Endothelial cell of umbilical vein (primary cell): ENCODE measurements around the gene RHOC. TPM values are rescaled to one million over a fixed set of nuclear protein-coding genes. Genes with fewer than 3 reads are reported as not detected.
A peak's percentile ranks its signal among the peaks of the same experiment; 100 is the strongest.

Experiments
- BruUV-seq: library from RNA; stranded (reverse); fragments of 400-500 nt; replicated peaks from 2 replicates; lab custom pipeline; 2021; lab: Mats Ljungman, UMichigan
- CTCF ChIA-PET: fragments of 300-600, 350-600 bp; sonication (Branson Sonifier 250); formaldehyde crosslinking; loops from one replicate; lab custom pipeline; 2021; ENCODE audit warnings: antibody characterized with exemption, inconsistent platforms; lab: Charles Lee
- POLR2A ChIA-PET: fragments of 300-600, 350-600 bp; sonication (Branson Sonifier 250); formaldehyde crosslinking; loops from one replicate; lab custom pipeline; 2021; ENCODE audit warnings: antibody characterized with exemption, inconsistent platforms; lab: Charles Lee
- DNase-seq: peaks from one replicate; pipeline ENCODE4 v3.0.0-alpha.2; 2011; ENCODE audit warnings: low read depth, low spot score
- FAIRE-seq: peaks from 2 replicates; lab custom pipeline; 2011; peaks lifted over from hg19 to GRCh38; lab: Jason Lieb, UNC
- H2AFZ ChIP-seq: 2 replicates; pipeline ENCODE4 v1.6.0; 2012; ENCODE audit warnings: low read depth, low read length, control low read depth, inconsistent platforms
- H3K27ac ChIP-seq: 2 replicates; pipeline ENCODE4 v1.5.1; 2011; ENCODE audit warnings: low read depth, mild to moderate bottlenecking, control low read depth, low read length, moderate library complexity; ENCODE audit not compliant: insufficient read depth
- H3K27me3 ChIP-seq, 2 experiments: 2 replicates each; pipeline versions ENCODE4 v1.6.0 to v1.6.1; 2011; ENCODE audit warnings: low read length in 2 of 2, mixed read lengths in 1 of 2; ENCODE audit not compliant: control insufficient read depth in 2 of 2, insufficient read depth in 2 of 2
- H3K36me3 ChIP-seq, 2 experiments: 2 replicates in 1 of 2; 3 replicates in 1 of 2; pipeline ENCODE4 v1.5.1; 2011; ENCODE audit warnings: low read length in 2 of 2, mild to moderate bottlenecking in 1 of 2, moderate library complexity in 1 of 2; ENCODE audit not compliant: control insufficient read depth in 2 of 2, insufficient read depth in 2 of 2; ENCODE audit errors: extremely low read depth in 1 of 2
- H3K4me1 ChIP-seq: 3 replicates; pipeline ENCODE4 v1.5.1; 2011; ENCODE audit warnings: mild to moderate bottlenecking, low read length; ENCODE audit not compliant: control insufficient read depth, insufficient read depth; ENCODE audit errors: extremely low read depth
- H3K4me2 ChIP-seq: 2 replicates; pipeline ENCODE4 v1.6.1; 2011; ENCODE audit warnings: low read length, control low read depth, mixed read lengths; ENCODE audit not compliant: insufficient read depth
- H3K4me3 ChIP-seq, 3 experiments: fragments of 200-600 bp in 1 of 3; sonication (generic), shearing (Covaris generic) in 1 of 3; replicated peaks in 1 of 3; 2 replicates each; pipeline ENCODE4 v1.5.1; 2011 to 2016; ENCODE audit warnings: control low read depth in 3 of 3, low read length in 3 of 3, mild to moderate bottlenecking in 2 of 3, inconsistent platforms in 1 of 3, low read depth in 1 of 3, moderate library complexity in 1 of 3; ENCODE audit not compliant: insufficient read depth in 1 of 3
- H3K79me2 ChIP-seq: 2 replicates; pipeline ENCODE4 v1.6.0; 2012; ENCODE audit warnings: low read length, inconsistent platforms; ENCODE audit not compliant: control insufficient read depth, insufficient read depth
- H3K9ac ChIP-seq: replicated peaks from 2 replicates; pipeline ENCODE3; 2011; ENCODE audit warnings: low read length, control low read depth; ENCODE audit not compliant: insufficient read depth; ENCODE audit errors: extremely low read depth
- H3K9me1 ChIP-seq: replicated peaks from 3 replicates; pipeline ENCODE4 v1.6.0; 2011; ENCODE audit warnings: mild to moderate bottlenecking, low read length; ENCODE audit not compliant: control insufficient read depth, insufficient read depth; ENCODE audit errors: extremely low read depth
- H3K9me3 ChIP-seq: replicated peaks from 2 replicates; pipeline ENCODE4 v1.5.1; 2012; ENCODE audit warnings: low read length, inconsistent platforms; ENCODE audit not compliant: control insufficient read depth, insufficient read depth
- H4K20me1 ChIP-seq: replicated peaks from 2 replicates; pipeline ENCODE3; 2011; ENCODE audit warnings: mild to moderate bottlenecking, low read length; ENCODE audit not compliant: control insufficient read depth, insufficient read depth; ENCODE audit errors: extremely low read depth
- CTCF ChIP-seq, 2 donors: IDR thresholded peaks; 1 replicate in 1 of 2; 2 replicates in 1 of 2; pipeline ENCODE4 v1.5.1; 2011; ENCODE audit warnings: low read length in 2 of 2, mild to moderate bottlenecking in 2 of 2, moderate library complexity in 2 of 2, control low read depth in 1 of 2, inconsistent platforms in 1 of 2, low read depth in 1 of 2; ENCODE audit not compliant: insufficient read depth in 1 of 2; ENCODE audit errors: extremely low read depth in 1 of 2
- EZH2 ChIP-seq: IDR thresholded peaks from 2 replicates; pipeline ENCODE4 v1.6.1; 2012; ENCODE audit warnings: borderline replicate concordance, low read depth, mild to moderate bottlenecking, moderate library complexity, low read length, inconsistent platforms; ENCODE audit not compliant: severe bottlenecking
- FOS ChIP-seq: IDR thresholded peaks from 2 replicates; pipeline ENCODE4 v1.6.1; 2011; ENCODE audit warnings: mild to moderate bottlenecking, low read length, moderate library complexity, borderline replicate concordance; ENCODE audit not compliant: insufficient read depth
- GATA2 ChIP-seq: IDR thresholded peaks from 2 replicates; pipeline ENCODE4 v1.7.0; 2011; ENCODE audit warnings: low read depth, mild to moderate bottlenecking, moderate library complexity, mixed read lengths, low read length; ENCODE audit not compliant: insufficient read length, insufficient read depth
- JUN ChIP-seq: IDR thresholded peaks from 2 replicates; pipeline ENCODE4 v1.6.1; 2011; ENCODE audit warnings: borderline replicate concordance, low read depth; ENCODE audit not compliant: insufficient read length, insufficient read depth
- MYC ChIP-seq: IDR thresholded peaks from one replicate; pipeline ENCODE4 v1.6.1; 2011; ENCODE audit warnings: mild to moderate bottlenecking, low read depth, low read length
- POLR2A ChIP-seq: IDR thresholded peaks from 2 replicates; pipeline ENCODE4 v1.6.1; 2012; ENCODE audit warnings: low read depth, mild to moderate bottlenecking, control low read depth, low read length
- POLR2AphosphoS5 ChIP-seq: IDR thresholded peaks from 2 replicates; pipeline ENCODE4 v1.6.1; 2012; ENCODE audit warnings: low read depth, mild to moderate bottlenecking, control low read depth, low read length, moderate library complexity; ENCODE audit not compliant: insufficient read depth
- dilution Hi-C: fragments of 300-500 bp; cut with MboI; formaldehyde crosslinking; loops from one replicate; pipeline ENCODE4 v1.15.0; 2019; ENCODE audit warnings: low sequenced_read_pairs; ENCODE audit not compliant: extremely low pct_ligation_motif_present
- intact Hi-C: fragments of 100-400 bp; cut with micrococcal nuclease; formaldehyde crosslinking; loops from one replicate; pipeline ENCODE4 v1.10.0; 2022
- polyA plus RNA-seq, 4 experiments: library from polyadenylated mRNA; depleted of rRNA in 3 of 4; stranded (reverse) in 3 of 4; unstranded in 1 of 4; fragments of >200 nt; gene quantifications; 2 replicates each; pipeline versions ENCODE4 v1.2.1 to v1.2.3, GENCODE V29; 2011 to 2012; ENCODE audit warnings: missing spikeins in 1 of 4
- total RNA-seq: library from RNA; stranded (reverse); gene quantifications from 2 replicates; pipeline ENCODE4 v1.2.3, GENCODE V29; 2021
- TF ChIP-seq, protein P1 (sequence below): IDR thresholded peaks from 2 replicates; pipeline ENCODE4 v1.6.1; 2011; ENCODE audit not compliant: insufficient read depth, insufficient read length

Gene RHOC
- total and polyA plus RNA-seq, 2 donors (not counting 3 experiments of a cell fraction or from before 2014, with no cell fraction given): 699 to 1,244 TPM

- ChIA-PET CTCF (interaction anchor here (0.5 kb wide), 1 partner anchor 63 kb away, joined by 3 read pairs; no protein-coding TSS in a partner anchor), POLR2A (no interaction called here)
- Histone ChIP-seq H3K79me2 (no peaks in the 10 kb centered on the region), H3K9me1 (no peaks in the 10 kb centered on the region), H3K9ac (no peak overlapping the region), H4K20me1 (no peaks in the 10 kb centered on the region), H3K4me3 (no peak overlapping the region), H3K4me1 (no peaks in the 10 kb centered on the region), H3K27me3 (no peaks in the 10 kb centered on the region), H3K9me3 (no peaks in the 10 kb centered on the region), H3K36me3 (peaks cover 0 to 7% of the 10 kb centered on the region in 2 experiments), H2AFZ (no peak overlapping the region), H3K4me2 (no peak overlapping the region), H3K27ac (no peak overlapping the region)
- no peak for TF ChIP-seq JUN
- no peak for TF ChIP-seq EZH2
- TF ChIP-seq, protein P1, sequence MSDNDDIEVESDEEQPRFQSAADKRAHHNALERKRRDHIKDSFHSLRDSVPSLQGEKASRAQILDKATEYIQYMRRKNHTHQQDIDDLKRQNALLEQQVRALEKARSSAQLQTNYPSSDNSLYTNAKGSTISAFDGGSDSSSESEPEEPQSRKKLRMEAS: no peak
- no peak for TF ChIP-seq POLR2AphosphoS5
- no peak for TF ChIP-seq CTCF (IDR thresholded peaks at IDR 0.05; ENCODE audit: extremely low read depth in 1 of 2, insufficient read depth in 1 of 2, low read depth in 1 of 2, low read length in 2 of 2)
- no peak for TF ChIP-seq GATA2
- TF ChIP-seq POLR2A: no peak
- no peak for TF ChIP-seq MYC
- TF ChIP-seq FOS: no peak
- intact Hi-C loops: no loop called here
- DNase-seq: no peak
- BruUV-seq: no TSS peak
- FAIRE-seq: peak; percentile 12
- dilution Hi-C loops: no loop called here
These were observed 21.0 kb downstream of the RHOC start for GRCh38 chr1:112685913-112686312.
